Placental epithelial cell (primary cell): ENCODE data around the gene HCAR2. TPM values are rescaled to one million over a fixed set of nuclear protein-coding genes. Genes with fewer than 3 reads are reported as not detected.

Source experiments
- small RNA-seq: library from RNA; depleted of rRNA; stranded (forward); fragments of <200 nt; gene quantifications from one replicate; pipeline ENCODE3, GENCODE V24; 2012
- total RNA-seq: library from RNA; depleted of rRNA; stranded (reverse); fragments of >200 nt; gene quantifications from 2 replicates; pipeline ENCODE4 v1.2.3, GENCODE V29; 2012

Gene HCAR2
- 0.39 and 0.54 TPM in 2 replicates for total RNA-seq

GRCh38 chr12:122702890-122703611 is at the start of gene HCAR2:
TSS of gene HCAR2 (minus strand) at chr12:122703357. CDS start at chr12:122703283, 74 bp downstream.

GRCh38 chr12:122752464-122753318 is 49.5 kb upstream of the HCAR2 start, which contains the start of gene DENR:
TSS of gene DENR (plus strand) at chr12:122752824. CDS start at chr12:122753702, 878 bp downstream.

GRCh38 chr12:122730215-122731014 is 27.3 kb upstream of the HCAR2 start, which contains the start of gene HCAR1:
TSS of gene HCAR1 (minus strand) at chr12:122730844. CDS start at chr12:122730339, 505 bp downstream.

DNA sequence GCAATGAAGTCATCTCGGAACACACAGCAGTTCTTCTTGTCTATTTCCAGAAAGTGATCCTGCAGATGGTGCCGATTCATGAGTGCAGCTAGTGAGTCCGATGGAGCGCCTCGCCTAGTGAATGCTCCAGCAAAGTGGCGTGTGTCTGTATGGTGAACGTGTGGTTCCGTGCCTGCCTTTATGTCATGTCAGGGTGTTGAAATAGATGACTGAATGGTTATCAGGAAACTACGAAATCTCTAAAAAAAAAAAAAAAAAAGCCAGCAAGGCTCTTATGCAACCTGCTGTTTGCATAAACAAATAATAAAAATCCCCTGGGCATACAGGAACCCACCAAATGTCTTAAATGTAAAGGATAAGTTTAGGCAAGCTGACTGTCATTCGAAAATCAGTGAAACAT is 13.5 kb upstream of the HCAR2 start, which contains the start of gene HCAR3:
TSS of gene HCAR3 (minus strand) at position 154 of the 400 bp plus-strand sequence. CDS start at position 80, 74 bp downstream.

Small RNA genes within 50 kb of the gene (small RNA-seq; reads per million reads assigned to genes)
- gene AC026333.2 = not detected

Other genes starting within 250 kb of the HCAR2 start
- gene ZCCHC8, start 202.4 kb downstream of the HCAR2 start, total RNA-seq = 18.5 and 20.8 TPM in 2 replicates
- 34.7 and 51.4 TPM in 2 replicates for gene RSRC2, start 176.4 kb downstream of the HCAR2 start, total RNA-seq
- 14.9 and 20.0 TPM in 2 replicates for gene KNTC1, start 176.1 kb downstream of the HCAR2 start, total RNA-seq
- not detected in 2 replicates for gene HCAR3, start 13.5 kb upstream of the HCAR2 start, total RNA-seq
- gene HCAR1, start 27.5 kb upstream of the HCAR2 start, total RNA-seq = under 0.01 and 0.11 TPM in 2 replicates
- gene DENR, start 49.5 kb upstream of the HCAR2 start, total RNA-seq = 26.3 and 47.2 TPM in 2 replicates
- gene CCDC62, start 71.2 kb upstream of the HCAR2 start, total RNA-seq = 0.39 and 2.8 TPM in 2 replicates
- 34.2 and 153 TPM in 2 replicates for gene HIP1R, start 132.1 kb upstream of the HCAR2 start, total RNA-seq
- 35.7 and 42.5 TPM in 2 replicates for gene VPS37B, start 192.8 kb upstream of the HCAR2 start, total RNA-seq